Dermis microvascular lymphatic vessel endothelial cell (primary cell): ENCODE data around the gene ATG10. TPM values are rescaled to one million over a fixed set of nuclear protein-coding genes. Genes with fewer than 3 reads are reported as not detected.
A peak's percentile ranks its signal among the peaks of the same experiment; 100 is the strongest.
"Not testable (repeated sequence)": the region's sequence is repeated elsewhere in the genome, so short reads cannot be mapped to it uniquely, and the experiment has no call there.

Source experiments
- DNase-seq, 2 donors: peaks; one replicate each; pipeline versions ENCODE4 v3.0.0 to v3.0.0-alpha.2; 2010; ENCODE audit warnings: low read depth in 2 of 2
- total RNA-seq: library from RNA; depleted of rRNA; stranded (reverse); fragments of >200 nt; gene quantifications from 2 replicates; pipeline ENCODE4 v1.2.1, GENCODE V29; 2014

Gene ATG10
- 5.5 and 6.2 TPM in 2 replicates for total RNA-seq

GRCh38 chr5:81971712-81972491 is at the start of gene ATG10:
TSS of gene ATG10 (plus strand) at chr5:81972023. CDS start at chr5:81987571, 15,548 bp downstream.
- peak; percentile 81 to 95 for DNase-seq

GRCh38 chr5:81922854-81923279 is 49.0 kb upstream of the ATG10 start:
- DNase-seq, result no peak

DNA sequence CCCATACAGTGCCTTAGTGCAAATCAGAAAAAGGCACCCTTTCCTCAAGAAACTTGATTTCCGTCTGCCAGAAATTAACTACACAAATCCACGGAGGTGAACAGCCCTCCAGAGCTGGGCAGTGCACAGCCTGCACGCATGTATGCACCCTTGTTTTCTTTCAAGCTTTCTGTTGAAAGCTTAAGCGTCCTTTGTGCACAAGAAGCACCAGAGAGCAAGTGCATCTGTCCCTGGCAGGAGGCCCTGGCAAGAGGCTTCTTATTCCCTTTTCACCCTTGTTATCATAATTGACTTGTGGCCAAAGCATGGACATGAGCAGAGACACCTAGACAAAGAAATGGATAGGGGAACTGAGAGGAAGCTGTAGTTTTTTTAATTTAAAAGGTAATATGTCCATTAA is 47.4 kb upstream of the ATG10 start:
- DNase-seq, result no peak

- no peak for DNase-seq
These were observed 46.8 kb upstream of the ATG10 start for GRCh38 chr5:81925009-81925408.

DNA sequence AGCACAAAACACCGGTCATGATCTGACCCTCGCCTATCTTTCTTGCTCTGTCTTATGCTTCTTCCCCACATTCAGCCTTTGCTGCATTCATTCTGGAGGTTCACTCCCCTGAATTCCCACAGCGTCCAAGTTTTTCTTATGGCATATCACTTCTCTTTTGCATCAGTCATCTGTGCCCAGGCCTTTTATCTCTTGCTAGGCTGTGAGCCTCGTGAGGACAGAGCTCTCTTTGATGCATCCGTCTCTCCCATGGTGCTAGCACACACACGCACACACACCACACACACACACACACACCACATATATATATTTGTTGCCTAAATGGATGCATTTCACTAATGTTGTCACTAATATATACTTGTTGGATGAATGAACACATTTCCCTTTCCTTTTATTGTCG is 45.8 kb upstream of the ATG10 start:
- DNase-seq, result no peak

DNA sequence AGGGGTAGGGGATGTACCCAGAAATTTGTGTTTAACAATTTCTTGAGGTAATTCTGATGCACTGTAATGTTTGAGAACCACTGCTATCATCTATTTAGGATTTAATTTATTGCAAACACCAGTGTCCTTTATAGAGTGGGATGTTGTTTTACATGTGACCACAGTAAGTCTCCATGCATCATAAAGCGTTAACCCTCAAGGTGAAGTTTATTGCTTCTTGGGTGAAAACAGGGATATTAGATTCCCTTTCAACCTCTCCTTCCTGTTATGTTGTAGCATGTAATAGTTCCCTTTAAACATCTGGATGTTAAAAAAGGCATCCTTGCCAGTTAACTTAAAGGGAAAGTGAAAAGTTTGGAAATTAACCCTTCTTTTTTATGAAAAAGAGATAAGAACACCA is 35.8 kb upstream of the ATG10 start:
- no peak for DNase-seq

DNA sequence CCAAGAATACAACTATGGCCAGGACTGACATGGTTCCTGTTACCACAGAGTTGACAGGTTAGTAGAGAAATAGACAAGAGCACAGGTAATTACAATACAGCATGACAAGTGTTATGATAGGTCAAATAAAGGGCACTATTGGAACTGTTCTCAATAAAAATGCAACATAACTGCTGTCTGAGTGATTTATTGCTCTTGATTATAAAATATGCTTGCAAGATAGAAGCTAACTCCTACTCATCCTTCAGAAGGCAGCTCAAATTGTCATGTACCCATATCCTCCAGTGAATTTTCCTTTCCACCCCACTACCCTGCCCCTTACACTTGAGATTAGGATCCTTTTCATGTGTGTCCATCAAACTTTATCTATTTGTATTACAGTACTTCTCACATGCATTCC is 35.1 kb upstream of the ATG10 start:
- DNase-seq, result no peak

- no peak for DNase-seq
These were observed 29.1 kb upstream of the ATG10 start for GRCh38 chr5:81942746-81943145.

- no peak for DNase-seq
These were observed 23.5 kb upstream of the ATG10 start for GRCh38 chr5:81948349-81948748.

GRCh38 chr5:81949462-81949861 is 22.4 kb upstream of the ATG10 start:
- DNase-seq, result no peak

DNA sequence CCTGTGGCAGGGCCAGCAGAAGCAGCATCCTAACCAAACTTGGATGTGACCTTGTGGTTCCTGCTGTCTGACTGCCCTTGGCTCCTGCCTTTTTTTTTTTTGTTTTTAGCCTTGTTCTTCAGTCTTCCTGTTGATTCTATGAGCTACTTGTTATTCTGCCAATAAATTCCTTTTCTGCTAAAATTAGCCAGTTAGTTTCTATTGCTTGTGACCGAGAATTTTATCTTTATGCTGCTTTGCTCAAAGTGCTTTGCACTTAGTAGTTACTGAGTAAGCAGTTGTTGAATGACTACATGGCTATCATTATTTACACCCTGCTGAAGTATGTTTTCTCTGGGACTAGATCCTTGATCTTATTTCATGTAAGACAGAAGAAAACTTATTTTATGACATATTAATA is 20.8 kb upstream of the ATG10 start:
- DNase-seq, result no peak

- DNase-seq, result not testable (repeated sequence)
These were observed 17.0 kb upstream of the ATG10 start for GRCh38 chr5:81954796-81955195.

DNA sequence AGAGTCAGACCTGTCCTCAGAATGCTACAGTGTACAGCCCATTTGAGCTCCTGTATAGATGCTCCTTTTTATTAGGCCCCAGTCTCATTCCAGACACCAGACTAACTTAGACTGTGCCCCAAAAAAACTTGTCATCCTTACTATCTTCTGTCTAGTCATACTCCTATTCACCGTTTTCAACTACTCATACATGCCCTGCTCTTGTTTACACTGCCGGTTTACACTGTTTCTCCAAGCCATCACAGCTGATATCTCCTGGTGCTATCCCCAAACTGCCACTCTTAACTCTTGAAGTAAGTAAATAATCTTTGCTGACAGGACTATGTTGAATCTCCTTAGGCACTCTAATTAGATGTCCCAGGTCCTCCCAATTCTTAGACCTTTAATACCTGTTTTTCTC is 13.7 kb upstream of the ATG10 start:
- DNase-seq, result not testable (repeated sequence)

DNA sequence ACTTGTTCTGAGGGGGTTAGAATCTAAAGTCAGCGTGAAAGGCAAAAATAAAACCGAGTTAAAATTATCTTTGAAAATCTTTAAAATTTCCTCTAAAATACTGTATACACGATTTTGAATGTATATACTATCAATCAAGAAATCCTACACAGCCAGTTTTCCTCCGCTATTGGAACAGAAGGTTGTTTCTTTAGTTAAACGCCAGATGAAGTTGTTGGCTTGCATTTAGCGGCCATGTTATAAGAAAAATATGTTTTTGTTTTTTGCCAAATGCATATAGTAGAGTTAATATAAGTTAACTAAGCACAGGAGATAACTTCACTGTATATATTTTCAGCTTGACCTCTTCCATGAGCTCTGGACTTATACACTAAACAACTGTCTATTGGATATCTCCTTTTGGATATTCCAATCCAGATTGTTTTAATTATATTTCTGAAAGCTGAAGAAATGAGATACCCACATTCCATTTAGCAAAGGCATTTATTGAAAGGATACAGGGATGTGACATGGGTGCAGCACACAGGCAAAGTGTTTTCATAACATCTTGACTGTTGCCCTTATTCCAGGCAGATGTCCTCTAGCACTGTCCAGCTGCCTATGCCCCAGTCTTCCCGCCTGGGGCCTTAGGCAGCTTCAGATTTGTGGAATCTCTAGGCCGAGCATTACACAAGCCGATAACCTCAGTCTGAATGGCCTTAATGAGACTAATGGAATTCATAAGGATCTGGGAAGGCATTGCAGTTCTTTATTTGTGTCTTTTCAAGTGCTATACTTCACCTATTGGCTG is 10.0 kb upstream of the ATG10 start:
- DNase-seq, result no peak

GRCh38 chr5:81963544-81963943 is 8.3 kb upstream of the ATG10 start:
- no peak for DNase-seq

DNA sequence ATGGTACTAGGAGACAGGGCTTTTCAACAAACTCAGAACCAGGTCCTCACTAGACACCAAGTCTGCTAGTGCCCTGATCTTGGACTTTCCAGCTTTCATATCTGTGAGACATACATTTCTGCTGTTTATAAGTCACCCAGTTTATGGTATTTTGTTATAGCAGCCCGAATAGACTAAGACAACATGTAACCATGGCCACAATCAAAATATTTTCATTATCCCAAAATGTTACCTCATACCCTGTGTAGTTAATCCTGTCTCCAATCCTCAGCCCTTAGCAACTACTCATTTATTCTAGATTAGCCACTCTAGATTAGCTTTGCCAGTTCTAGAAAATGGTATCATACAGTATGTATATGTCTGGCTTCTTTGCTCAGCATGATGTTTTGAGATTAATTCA is 6.3 kb upstream of the ATG10 start:
- DNase-seq, result no peak

DNA sequence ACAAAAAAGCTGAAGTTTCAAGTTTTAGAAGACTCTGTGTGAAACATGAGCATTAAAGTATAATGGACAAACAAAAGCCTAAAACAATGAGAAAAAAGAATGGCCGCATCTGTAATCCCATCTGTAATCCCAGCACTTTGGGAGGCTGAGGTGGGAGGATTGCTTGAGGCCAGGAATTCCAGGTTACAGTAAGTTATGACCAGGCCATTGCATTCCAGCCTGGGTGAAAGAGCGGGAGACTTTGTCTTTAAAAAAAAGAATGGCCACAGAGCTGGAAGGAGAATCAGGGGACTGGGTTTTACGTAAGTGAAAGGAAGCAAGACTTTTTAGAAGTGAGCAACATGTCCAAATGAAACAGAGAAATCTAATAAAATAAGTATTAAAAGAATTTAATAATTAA is 2.6 kb upstream of the ATG10 start:
- no peak for DNase-seq

DNA sequence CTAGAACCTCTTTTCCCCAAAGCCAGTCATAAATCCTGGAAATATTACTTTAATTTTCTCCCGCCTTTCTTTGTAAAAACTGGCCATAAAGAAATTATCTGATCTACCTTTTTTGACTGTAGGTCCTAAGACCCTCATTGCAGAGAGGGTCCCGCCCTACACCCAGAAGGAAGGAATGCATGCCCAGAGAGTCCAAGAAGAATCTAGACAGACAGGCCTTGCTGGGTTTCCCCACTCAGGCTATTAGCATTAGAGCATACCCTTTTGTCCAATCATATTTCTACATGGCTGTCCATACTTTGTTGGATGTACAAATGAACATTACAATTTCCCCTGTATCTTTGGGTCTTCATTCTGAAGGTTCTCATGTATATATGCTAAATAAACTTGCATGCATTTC is 1.9 kb upstream of the ATG10 start:
- no peak for DNase-seq

GRCh38 chr5:81971111-81971711 is 612 bp upstream of the ATG10 start:
- peak; percentile 19 to 20 for DNase-seq

- DNase-seq, result no peak
These were observed 615 bp downstream of the ATG10 start for GRCh38 chr5:81972492-81972783.

DNA sequence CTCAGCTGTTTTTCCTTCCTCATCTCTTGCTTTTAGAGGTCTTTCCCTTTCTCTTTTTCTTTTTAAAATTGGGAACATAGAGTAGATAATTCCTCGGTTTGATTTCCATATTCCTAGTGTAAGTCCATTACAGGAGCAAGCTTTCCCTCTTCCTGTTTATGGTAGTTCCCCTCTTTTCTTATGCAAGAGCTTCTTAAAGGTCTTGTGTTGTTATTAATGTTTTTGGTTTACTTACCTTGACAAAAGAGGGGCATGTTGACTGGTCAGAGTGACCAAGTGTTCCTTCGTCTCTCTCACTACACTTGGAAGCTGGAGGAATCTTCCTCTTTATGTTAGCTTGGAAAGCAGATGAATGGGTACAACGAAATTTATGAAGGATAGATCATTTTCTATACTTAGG is 8.3 kb downstream of the ATG10 start:
- no peak for DNase-seq

DNA sequence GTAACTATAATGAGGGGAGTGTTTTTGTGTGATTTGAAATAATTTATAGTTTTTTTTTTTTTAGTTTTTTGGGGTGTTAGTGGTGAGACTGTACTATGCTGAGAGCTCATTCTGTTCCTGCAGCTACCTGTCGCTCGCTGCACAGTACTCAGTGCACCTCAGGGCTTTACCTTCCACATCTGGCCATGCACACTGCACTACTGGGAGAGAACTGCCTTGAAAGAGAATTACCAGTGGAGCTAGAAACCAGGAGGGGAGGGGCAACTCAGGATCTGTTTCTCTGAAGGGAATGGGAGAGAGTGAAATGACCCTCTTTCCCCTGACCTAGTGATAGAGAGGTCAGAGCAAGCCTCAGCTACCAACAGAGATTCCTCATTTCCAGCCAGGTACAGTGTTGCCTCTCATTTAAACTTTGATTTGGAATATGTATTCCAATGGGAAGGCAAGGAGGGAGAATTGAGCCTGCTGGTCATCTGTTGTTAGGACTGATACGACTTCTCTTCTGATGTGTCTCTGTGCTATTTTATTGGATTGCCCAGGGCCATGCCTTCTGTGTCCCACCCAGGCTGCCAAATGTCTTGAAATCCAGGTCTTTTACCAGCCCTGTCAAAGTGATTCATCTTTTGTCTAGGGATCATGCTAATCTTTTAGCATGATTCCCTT is 8.9 kb downstream of the ATG10 start:
- DNase-seq, result no peak
